ENCODE data around the gene MAZ.

Gene MAZ

DNA sequence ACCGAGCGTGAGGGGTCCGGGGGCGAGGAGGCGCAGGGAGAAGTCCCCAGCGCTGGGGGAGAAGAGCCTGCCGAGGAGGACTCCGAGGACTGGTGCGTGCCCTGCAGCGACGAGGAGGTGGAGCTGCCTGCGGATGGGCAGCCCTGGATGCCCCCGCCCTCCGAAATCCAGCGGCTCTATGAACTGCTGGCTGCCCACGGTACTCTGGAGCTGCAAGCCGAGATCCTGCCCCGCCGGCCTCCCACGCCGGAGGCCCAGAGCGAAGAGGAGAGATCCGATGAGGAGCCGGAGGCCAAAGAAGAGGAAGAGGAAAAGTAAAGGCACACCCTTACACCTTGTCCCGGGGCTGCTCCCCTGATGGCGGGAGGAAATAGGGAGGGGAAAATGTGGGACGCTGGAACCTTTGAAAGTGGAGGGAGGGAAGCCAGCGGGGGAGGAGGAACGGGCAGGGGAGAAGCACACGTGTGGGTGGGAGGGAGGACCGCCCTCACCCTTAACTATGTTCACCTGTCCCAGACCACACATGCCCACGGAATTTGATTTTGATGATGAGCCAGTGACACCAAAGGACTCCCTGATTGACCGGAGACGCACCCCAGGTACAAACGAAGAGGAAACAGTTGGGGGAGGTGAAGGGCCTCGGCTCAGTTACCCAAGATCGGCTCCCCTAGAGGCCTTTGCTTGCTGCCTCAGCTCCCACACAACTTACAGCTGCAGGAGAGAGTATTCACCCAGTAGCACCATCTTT, 10.5 kb downstream of the MAZ start:
- peak overlapping the region; percentile 74 for H3K4me3 ChIP-seq (ENCODE audit: low read depth, low read length)
- TF ChIP-seq, protein P1, sequence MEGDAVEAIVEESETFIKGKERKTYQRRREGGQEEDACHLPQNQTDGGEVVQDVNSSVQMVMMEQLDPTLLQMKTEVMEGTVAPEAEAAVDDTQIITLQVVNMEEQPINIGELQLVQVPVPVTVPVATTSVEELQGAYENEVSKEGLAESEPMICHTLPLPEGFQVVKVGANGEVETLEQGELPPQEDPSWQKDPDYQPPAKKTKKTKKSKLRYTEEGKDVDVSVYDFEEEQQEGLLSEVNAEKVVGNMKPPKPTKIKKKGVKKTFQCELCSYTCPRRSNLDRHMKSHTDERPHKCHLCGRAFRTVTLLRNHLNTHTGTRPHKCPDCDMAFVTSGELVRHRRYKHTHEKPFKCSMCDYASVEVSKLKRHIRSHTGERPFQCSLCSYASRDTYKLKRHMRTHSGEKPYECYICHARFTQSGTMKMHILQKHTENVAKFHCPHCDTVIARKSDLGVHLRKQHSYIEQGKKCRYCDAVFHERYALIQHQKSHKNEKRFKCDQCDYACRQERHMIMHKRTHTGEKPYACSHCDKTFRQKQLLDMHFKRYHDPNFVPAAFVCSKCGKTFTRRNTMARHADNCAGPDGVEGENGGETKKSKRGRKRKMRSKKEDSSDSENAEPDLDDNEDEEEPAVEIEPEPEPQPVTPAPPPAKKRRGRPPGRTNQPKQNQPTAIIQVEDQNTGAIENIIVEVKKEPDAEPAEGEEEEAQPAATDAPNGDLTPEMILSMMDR (IDR thresholded peaks at IDR 0.05; ENCODE audit: borderline replicate concordance, insufficient read depth, low read depth, low read length): peak; percentile 47; the same call in 1 of the 2 replicates

DNA sequence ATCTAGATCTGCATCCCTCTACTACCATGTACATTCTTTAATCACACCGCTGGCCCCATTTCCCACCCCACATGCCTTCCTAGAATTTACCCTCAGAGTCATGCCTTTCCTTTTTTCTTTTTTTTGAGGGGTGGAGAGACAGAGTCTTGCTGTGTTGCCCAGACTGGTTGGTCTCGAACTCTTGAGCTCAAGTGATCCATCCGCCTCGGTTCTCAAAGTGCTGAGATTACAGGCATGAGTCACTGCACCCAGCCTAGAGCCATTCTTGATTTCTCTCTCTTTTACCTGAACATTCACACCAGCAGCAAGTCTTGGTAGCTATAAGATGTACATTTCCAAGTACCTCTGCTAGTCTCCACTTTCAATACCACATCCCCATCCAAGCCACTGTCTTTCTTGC, 11.8 kb downstream of the MAZ start:
- TF ChIP-seq, protein P1 (IDR thresholded peaks at IDR 0.05; ENCODE audit: borderline replicate concordance, insufficient read depth, low read depth, low read length): no peak
- H3K4me3 ChIP-seq (ENCODE audit: low read depth, low read length): no peak overlapping the region

DNA sequence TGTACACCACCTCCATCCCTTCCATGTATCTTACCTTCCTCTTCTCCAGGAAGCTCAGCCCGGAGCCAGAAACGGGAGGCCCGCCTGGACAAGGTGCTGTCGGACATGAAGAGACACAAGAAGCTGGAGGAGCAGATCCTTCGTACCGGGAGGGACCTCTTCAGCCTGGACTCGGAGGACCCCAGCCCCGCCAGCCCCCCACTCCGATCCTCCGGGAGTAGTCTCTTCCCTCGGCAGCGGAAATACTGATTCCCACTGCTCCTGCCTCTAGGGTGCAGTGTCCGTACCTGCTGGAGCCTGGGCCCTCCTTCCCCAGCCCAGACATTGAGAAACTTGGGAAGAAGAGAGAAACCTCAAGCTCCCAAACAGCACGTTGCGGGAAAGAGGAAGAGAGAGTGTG, 13.2 kb downstream of the MAZ start:
- TF ChIP-seq, protein P1 (IDR thresholded peaks at IDR 0.05; ENCODE audit: borderline replicate concordance, insufficient read depth, low read depth, low read length): no peak
- no peak overlapping the region for H3K4me3 ChIP-seq (ENCODE audit: low read depth, low read length)

DNA sequence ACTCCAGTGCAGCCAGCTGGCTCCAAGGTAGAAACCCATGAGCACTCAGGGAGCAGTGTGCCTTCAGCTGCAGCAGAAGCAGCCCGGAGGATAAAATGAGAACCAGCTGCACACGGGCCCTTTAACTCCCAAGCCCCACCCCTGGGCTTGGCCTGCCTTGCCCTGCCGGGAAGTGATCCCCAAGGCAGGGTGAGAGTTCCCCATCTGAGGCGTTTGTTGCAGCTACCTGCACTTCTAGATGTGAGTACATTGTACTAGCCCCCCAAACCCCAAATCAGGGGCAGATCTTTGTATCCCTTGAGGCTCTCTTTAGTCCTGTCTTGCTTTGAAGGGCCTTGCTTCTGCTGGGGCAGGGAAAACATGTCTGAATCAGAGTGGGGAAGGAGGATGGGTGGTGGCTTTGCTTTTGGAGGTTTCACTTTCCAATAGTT, 14.0 kb downstream of the MAZ start, which contains the start of gene MVP:
Gene MVP (plus strand): TSS at position 192 of the 431 bp plus-strand sequence. CDS start 10,088 bp downstream, outside the sequence.
- H3K4me3 ChIP-seq (ENCODE audit: low read depth, low read length): peak within 1 kb of the TSS; percentile 55

DNA sequence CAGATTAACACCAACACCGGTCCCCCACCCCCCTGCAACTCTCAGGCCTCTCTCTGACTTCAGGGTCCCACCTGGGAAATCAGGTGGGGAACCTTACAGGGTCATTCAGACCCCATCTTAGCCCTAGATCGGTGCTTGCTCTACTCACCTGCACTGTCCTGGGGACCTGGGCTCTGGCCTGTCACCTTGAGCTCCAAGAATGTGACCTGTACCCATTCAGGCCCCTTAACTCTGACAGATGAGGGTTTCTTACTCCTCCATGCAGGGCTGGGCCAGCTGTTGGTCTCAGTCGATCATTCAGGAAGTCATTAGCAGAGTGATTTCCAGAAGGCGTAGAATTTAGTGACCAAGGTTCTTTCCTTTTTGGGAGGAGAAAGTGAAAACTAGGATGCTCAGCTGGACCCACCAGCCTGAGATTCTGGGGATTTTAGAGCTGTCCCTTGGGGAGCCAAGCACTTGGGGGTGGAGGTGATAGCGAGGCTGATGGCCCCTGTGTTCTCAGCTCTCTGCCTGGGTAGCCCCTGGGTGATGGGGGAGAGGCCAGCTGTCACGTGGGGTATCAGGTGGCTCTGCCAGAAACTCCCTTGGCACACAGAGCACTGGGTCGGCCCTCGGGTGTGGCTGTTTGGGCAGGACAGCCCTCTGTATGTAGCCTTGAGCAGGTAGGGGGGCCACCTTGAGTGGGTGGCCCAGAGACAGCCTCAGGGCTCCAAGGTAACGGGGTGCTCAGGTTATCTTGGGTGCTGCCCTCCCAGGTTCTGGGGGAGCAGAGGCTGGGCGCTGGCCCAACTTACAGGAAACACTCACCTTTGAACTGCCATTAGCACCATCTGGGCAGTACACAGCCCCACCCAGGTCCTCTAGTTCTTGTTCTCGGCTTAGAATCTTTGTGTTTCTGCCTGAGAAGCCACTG, 14.7 kb downstream of the MAZ start:
- peak overlapping the region; percentile 55 for H3K4me3 ChIP-seq (ENCODE audit: low read depth, low read length)
- TF ChIP-seq, protein P1 (IDR thresholded peaks at IDR 0.05; ENCODE audit: borderline replicate concordance, insufficient read depth, low read depth, low read length): no peak

More for the DNA sequence above, 14.0 kb downstream of the MAZ start, which contains the start of gene MVP:
- TF ChIP-seq, protein P1 (IDR thresholded peaks at IDR 0.05; ENCODE audit: borderline replicate concordance, insufficient read depth, low read depth, low read length): no peak

DNA sequence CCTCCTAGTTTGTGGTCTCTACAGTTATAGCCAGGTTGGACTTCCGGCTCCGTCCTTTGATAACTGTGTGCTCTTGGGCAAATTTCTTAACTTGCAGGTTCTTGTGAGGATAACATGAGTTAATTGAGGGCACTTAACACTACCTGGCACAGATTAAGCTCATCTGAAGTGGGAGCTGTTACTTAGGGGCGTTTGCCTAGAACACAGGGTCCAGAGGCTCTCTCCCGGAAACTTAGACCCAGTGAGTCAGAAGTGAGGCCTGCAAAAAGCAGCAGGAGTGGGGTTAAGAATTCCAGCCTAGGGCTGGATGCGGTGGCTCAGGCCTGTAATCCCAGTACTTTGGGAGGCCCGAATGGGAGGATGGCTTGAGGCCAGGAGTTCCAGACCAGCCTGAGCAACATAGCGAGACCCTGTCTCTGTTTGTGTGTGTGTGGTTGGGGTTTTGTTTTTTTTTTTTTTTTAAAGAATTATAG, 15.3 kb downstream of the MAZ start:
- TF ChIP-seq, protein P1 (IDR thresholded peaks at IDR 0.05; ENCODE audit: borderline replicate concordance, insufficient read depth, low read depth, low read length): no peak
- H3K4me3 ChIP-seq (ENCODE audit: low read depth, low read length): peak overlapping the region; percentile 55

Data from GM12875 (cell line).